SIG-M5 (cell line): ENCODE measurements around the gene MTX1.
"Not testable (repeated sequence)": the region's sequence is repeated elsewhere in the genome, so short reads cannot be mapped to it uniquely, and the experiment has no call there.

Source experiments
- DNase-seq: peaks from one replicate; lab custom pipeline; 2025; lab: John Stamatoyannopoulos, UW

The MTX1 gene

DNA sequence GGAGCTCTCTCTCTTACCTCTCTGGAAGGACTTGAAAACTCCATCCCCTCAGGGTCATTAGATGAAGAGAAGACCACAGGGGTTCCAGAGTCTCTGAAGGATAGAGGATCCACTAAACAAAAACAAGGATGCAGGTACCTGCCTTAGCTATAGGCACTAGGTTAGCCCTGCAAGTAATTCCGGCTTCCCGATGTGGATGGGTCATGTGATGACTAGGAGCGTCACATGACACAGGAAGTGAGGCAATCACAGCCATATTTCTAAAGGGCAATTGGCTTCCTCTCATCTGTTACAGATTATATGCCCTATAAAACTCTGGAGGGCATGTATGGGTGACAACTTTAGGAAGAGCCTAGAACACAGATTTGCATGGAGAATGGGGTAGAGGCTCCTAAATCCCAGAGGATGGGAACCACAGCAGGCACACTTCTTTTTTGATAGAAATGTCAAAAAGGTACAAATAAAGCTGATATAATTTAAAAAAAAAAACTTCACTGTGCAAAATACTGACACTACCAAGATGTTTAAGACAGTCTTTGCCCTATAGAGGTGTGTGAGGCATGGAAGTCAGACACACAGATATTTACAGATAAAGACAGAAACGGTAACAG lies 32.7 kb downstream of the MTX1 start:
- no peak for DNase-seq

DNA sequence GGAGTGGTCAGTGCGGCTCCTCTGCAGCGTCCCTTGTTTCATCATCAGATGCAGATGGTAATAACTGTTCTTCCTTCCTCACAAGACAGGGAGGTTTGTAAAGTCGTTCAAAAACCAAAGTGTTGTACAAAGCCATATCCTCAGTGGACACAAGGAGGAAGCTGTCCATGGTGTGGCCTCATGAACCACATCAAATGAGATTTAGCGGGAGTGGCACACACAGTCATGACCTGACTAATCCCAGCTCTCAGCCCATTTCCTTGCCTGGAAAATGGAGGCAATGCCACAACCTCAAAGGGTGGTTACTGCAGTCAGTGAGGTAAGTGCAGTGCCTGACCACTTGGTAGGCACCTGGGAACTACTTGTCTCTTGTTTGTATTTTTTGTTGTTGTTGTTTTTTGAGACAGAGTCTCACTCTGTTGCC lies 33.4 kb downstream of the MTX1 start:
- DNase-seq, result no peak

DNA sequence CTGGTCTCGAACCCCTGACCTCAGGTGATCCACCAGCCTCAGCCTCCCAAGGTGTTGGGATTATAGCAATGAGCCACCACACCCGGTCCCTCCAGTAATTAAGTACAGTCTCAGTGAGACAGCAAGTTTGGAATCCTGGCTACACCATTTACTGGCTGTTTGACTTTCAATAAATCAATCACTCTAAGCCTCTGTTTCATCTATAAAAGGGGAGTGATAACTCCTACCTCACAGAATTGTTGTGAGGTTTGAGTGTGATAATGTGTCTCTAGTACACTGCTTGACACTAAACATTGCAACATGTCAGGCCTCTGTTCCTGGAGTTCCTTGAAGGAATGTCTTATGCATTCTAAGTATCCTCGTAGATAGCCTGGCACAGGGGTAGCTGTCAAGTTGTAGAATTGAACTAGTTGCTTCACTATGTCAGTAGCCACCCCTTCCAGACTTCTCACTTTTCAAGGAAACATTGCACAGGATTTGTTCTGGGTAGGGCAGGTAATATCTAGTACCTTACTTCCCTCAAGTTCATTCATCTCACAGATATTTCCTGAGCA lies 34.4 kb downstream of the MTX1 start:
- DNase-seq, result no peak

DNA sequence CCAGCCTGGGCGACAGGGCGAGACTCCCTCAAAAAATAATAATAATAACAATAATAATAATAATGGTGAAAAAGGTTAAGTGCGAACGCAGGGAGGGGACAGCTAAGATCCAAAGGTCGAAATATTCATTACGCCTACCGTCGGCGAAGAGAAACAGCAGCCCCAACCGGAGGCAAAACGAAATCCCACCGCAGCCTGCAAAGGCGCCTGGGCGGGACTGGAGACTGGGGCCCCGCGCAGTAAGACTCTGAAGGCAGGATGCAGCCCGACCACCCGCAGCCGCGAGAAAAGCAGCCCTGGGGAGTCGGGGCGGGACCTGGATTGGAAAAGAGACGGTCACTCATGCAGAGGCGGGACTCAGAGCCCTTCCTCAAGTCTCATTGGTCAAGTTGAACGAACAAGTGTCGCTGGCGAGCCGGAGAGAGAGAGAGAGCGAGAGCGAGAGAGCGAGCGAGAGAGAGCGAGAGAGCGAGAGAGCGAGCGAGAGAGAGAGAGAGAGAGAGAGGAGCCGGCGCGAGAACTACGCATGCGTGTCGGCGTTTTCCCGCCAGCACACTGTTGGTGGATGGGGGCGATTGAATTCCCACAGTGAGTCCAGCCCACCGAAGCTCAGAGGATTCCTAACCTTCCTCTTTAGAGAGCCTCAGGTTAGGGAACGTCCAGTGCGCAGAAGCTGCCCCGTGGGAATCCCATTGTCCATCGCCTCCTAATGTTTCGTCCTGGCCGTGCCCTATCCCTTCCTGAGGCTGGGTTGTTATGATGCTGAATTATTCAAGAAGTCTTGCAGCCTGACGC lies 36.1 kb downstream of the MTX1 start:
- peak; percentile 99 for DNase-seq

DNA sequence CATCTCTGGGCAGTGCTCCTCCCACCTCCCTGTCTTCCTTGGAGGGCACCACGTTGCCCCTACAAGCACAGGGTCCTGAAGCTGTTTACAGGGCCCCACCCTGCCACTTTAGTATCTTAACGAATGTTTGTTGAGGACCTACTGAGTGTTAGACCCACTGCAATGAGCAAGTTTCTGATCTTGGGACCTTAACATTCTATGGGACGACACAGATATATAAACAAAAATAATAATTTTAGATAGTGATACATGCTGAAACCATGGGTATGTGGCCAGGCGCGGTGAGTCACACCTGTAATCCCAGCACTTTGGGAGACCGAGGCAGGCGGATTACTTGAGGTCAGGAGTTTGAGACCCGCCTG lies 36.6 kb downstream of the MTX1 start:
- DNase-seq, result no peak

DNA sequence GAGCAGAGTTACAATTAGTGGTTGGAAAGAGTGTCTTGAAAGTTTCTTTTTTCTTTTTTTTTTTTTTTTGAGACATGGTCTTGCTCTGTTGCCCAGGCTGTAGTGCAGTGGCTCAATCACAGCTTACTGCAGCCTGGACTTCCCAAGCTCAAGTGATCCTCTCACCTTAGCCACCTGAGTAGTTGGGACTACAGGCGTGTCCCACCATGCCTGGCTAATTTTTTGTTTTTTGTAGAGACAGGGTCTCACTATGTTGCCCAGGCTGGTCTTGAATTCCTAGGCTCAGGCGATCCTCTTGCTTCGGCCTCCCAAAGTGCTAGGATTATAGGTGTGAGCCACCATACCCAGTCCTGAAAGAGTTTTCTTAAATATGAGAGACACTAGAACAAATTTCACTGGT lies 38.3 kb downstream of the MTX1 start:
- DNase-seq, result not testable (repeated sequence)

DNA sequence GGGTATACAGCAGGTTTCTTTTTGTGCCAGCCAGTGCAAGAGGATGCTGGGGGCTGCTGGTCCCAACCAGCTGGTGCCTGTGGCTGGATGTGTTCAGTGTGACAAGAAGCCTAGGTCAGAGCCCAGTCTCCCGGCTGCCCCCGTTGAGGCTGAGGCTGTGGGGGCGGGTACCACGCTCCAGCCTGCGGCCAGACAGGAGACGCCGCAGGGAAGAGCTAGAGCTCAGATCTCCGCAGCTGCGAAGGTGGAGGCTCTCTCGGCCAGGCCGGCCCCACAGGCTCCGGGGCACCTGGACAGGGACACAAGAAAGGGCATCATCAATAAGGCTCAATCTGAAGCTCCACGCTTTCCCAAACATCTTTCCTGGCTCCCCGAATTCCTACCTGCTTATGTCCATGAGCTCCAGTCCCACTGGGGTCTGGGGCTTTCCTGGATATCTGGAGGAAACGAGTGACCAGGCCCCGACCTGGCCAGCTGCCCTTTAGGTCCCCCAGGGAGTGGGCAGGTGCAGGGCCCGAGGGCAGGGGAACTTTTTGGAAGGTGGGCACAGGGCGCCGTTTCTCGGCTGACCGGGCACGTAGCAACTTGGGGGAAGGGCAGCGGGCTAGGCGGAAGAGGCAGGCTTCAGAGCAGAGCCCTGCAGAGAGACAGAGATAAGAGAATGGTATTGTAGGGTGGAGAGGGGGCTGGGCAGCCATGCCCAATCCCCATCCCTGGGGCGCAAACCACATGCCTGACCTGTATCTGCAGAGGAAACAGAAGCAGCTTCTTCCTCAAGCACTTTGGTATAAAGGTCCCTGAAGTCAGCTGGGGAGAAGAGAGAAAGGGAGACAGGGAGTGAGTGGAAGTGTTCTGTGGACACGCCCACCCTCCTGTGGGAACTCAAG lies 39.4 kb downstream of the MTX1 start:
- DNase-seq, result no peak

DNA sequence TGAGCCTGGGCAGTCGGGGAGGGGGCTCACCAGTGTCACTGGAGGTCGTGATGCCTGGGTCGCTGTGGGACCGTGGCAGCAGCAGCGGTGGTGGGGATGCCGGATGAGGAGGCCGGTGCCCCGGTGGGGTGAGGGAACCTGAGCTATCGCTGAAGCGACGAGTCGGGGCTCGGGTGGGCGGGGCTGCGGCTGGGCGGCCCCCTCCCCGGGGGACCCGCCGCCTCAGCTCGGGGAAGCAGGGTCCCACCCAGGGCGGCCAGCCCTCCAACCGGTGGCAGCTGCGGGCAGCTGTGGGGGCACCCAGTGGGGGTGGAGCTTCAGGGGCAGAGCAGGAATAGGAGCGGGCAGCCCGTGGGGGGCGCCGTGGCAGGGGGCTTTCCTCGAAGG lies 41.7 kb downstream of the MTX1 start:
- no peak for DNase-seq

DNA sequence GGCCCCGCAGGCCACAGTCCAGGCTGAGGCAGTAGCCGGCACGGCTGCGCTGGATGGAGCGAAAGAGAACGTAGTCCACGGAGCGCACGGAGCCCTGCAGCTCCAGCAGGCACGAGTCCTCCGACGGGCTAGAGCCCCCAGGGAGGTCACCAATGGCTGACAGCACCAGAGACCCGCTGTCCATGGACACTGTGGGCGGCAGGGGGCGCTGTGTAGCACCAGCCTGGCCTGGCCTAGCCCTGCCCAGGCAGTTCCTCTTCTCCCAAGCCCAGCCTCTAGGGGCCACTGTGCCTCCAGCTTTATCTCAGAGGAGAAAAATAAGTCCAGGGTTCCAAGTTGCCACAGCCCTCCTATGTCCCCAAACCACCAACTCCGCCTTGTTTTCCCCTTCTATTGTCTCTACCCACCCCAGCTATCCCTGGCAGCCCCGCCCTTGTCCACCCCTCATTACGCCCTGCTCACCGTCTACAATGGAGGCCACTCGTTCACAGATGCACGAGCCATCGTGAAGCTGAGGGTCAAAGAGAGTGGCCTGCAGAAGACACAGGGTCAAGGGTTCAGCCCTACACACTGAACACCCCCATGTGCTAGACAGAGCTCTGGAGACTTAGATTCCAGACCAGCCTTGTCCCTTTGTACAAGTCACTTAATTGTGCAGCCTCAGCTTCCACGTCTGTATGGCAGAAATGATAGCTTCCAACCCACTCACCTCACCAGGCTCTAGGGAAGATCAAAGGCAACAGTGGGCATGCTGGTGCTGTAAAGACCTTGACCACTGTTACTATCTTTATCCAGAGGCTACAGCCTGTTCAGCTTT lies 42.3 kb downstream of the MTX1 start:
- DNase-seq, result peak; percentile 79

DNA sequence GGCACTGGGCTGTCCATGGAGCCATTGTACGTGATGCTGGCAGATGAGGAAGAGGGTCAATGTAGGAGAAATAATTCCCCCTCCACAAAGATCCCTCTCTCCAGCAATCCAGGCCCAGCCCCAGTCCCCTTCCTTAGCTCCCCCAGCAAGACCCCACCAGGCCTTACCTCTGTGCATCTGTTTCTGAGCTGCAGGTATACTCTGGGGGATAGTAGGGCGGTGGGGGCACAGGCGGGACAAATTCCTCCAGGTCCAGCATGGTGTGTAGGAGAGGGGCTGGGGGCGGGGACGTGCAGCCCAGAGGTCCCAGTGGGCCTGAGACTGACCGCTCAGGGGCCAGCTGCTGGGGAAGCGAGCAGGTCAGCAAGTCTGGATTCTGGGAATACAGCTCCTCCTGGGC lies 43.1 kb downstream of the MTX1 start:
- no peak for DNase-seq

DNA sequence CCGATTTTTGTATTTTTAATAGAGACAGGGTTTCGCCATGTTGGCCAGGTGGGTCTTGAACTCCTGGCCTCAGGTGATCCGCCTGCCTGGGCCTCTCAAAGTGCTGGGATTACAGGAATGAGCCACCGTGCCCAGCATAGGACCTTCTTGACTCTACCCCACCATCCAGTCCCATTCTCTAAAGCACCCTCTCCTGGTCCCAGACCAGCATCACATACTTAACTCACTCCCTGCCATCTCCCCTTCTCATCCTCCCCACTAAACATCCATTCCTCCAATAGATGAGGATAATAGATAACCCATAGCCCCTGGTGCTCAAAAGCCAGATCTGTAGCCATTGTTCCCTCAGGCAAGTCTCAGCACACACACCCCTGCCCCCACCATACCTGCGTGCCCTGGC lies 44.7 kb downstream of the MTX1 start:
- no peak for DNase-seq

DNA sequence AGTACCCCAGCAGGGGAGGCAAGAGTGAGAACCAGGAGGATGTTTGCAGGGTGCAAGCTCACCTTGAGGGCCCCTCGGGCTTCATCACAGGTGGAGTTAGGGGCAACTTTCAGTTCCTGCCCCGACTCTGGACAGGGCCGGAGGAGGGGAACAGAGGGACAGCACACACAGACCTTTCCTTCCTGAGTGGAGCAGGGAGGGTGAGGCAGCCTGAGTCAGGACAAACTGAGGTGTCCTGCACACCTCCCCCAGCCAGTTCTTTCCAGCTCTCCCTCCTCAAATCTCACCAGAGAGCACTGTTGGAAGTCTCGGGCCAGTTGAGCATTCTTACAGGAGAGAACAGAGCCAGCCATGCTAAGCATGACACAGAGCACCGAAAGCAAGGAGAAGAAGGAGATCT lies 45.3 kb downstream of the MTX1 start:
- no peak for DNase-seq

DNA sequence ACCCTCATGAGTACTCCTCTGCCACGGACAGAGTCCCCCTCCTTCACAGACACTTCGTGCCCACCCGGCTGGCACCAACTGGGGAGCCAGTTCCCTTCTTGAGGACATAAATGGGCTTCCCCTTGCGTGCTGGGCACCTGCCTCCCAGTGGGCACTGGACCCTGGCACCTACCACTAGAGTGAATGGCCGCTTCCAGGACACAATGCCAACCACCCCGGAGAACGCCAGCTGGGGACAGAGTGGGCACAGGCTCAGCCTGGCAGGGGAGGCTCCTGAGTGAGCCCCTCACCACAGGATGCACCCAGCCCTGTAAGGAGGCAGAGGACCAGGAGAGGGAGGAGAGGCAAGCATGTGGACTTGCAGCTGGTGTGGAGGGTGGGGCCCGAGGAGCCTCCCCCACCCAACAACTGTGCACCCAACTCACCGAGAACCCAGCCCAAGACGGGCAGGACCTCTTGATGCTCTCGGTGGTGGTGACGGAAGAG lies 45.8 kb downstream of the MTX1 start:
- DNase-seq, result no peak

DNA sequence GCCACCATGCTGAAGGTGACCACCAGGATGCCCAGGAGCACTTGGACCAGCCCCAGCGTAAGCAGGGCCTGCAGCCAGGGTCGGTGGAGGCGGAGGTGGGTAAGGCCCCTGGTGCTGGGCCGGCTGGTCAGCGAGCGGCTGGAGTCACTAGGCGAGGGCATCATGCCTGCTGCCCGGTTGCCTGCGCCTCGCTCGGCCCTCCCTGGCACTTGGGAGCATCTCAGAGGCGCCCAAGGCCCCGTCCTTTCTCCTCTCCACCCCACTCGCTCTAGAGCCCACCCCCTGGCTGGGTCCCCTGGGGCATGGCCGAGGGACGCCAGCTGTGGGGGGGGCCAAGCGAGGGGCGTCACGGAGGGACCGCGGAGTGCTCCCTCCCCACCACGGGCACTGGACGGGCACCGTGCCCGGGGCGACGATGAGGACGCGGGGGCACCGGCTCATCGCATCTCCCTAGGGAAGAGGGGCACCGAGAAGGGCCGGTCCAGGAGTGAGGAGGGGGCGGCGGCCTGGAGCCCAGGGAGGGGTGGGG lies 46.3 kb downstream of the MTX1 start:
- no peak for DNase-seq

DNA sequence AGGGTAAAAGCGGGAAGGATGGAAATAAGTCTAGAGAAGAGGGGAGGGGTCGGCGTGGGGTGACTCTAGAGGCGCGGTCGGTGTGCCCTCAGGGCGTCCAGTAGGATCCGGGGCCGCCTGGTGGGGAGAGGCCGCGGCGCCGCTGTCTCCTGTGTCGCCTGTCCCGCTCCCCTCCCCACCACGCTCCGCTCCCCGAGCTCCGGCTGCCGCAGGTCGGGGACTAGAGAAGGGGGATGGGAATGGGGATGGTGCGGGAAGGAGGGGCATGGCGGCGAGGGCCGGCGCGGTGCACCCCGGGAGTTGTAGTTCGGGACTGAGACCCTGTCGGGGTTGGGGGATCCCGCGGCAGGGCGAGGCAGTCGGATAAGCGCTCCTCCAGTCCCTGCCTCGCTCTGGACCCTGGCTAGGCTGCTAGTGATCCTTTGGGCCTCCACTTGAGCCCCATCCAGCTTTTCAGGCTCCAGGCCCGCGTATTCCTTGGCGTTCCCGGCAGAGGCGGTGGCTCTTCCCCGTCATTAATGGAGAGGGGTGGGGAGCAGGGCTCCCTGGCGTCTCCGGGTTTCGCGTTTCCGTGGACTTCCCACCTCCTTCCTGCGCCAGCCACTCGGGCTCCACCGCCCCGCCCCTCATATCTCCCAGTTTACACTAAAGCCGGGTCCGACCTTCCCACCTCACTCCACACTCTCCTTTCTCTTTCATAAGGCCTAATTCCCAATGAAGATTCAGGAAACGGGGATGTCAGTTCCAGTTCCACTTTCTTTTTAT lies 46.9 kb downstream of the MTX1 start, which contains the start of gene ENTREP3:
TSS of gene ENTREP3 (minus strand) at position 241 of the 765 bp plus-strand sequence. CDS start 606 bp downstream, outside the sequence.
- no peak for DNase-seq

DNA sequence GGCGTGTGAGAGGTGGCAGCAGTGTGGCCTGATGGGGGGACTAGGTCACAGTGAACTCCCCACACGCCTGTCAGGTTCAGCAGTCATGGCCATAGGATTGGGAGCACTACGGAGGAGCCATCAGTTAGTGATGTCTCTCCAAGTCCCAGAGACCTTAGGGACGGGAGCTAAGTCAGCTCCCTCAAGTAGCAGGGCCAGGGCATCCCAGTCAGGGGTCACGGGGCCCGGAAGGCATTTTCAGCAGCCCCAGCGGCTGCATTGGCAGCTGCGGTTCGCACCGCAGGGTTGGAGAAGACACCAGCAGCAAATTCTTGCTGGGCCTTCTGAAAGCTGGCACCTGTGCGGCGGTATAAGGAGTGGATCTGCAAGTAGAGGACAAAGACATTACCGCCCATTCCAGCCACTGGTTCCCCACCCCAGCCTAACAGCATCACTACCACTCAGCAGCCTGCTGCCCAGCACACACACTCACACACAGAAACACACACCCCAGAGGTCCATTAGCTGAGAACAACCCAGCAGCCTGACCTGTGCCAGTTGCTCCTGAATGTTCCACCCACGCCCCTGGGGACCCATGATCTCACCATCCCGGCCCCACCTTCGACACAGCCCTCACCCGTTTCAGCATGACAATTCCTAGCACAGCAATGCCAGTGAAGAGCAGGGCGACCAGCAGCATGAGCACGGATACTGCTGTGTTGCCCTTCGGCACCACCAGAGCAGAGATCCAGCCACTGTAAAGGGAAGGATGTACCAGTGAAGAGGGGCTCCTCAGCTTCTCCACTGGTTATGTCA lies 47.8 kb downstream of the MTX1 start:
- DNase-seq, result no peak

DNA sequence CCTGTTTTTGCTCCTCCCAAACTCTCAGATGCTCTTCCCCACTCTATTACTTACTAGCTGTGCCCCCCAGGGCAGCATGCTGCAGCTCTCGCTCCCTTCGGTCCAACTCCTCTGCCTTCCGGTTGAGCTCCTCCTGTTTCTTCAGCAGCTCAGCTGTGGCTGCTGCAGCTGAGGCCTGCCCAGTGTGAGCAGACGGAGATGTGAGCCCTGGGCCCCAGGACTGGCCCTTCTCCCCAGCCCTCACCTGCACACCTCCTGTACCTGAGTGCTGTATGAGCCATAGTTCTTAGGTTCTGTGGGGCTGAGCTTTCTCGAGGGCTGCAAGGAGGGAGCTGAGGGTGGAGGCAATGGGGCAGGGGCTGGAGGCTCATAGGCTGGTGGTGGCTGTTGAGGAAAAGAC lies 51.8 kb downstream of the MTX1 start:
- no peak for DNase-seq

DNA sequence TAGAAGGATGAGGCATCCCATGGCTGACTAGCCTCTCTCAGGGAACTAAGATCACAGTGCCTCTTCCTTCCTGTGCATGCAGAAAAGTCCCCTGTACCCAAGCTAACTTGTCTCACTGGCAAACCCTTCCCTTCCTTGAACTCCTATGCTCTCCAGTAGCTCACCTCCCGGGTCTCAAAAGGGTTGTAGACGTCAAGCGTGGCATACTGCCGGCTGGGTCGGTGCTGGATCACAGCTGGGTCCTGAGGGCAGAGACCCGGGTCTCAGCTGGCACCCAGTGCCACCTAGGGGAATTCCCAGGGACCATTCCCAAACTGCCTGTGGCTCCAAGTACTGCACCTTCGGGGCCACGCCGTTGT lies 53.0 kb downstream of the MTX1 start:
- no peak for DNase-seq

DNA sequence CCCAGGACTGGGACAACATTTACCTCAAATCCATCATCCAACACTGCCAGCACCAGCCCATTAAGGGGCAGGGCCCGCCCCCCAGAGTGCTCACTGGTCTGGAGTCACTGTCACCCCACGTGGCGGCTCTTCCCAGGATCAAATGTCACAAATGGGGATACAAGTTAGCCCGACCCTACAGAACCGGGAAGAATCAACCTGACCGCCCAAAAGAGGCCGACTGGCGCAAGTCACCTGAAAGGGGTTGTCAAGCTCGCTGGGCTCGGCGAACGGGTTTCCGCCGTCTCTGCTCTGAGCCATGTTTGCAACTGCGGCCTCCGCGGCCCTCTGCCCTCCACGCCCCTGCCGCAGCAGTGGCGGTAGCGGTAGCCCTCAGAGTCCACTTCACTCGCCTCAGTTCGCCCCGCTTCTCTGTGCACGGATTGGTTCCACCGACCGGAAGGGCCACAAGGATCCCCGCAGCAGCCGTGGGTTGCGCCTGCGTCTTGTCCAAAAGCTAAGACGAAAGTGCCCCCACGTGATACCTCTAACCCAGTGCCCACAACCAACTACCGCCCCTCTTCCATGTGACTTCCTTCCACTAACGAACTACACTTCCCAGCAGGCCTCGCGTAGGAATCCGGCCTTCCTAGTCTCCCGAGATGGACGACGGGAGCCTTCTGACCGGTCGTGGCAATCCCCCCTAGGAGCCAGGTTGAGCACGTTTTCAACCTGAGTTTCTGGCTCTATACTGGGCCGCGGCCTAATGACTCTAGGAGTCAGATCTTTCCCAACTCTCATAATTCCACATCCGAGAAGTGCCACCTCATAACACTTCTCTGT lies 53.6 kb downstream of the MTX1 start, which contains the start of gene SCAMP3:
TSS of gene SCAMP3 (minus strand) at position 509 of the 822 bp plus-strand sequence. CDS start at position 300, 209 bp downstream.
- peak; percentile 94 for DNase-seq
